Activated T-helper 2 cell treated with anti-CD3 and anti-CD28 coated beads, Interferon-gamma antibody, Interleukin-2, Interleukin-4, amounts not matched to agents 10 μg/mL and 5 μg/mL and 100 μg/mL, durations not matched to agents 14 hours and 24 hours and 36 hours (primary cell): ENCODE data around the gene PIEZO2. TPM values are rescaled to one million over a fixed set of nuclear protein-coding genes. Genes with fewer than 3 reads are reported as not detected.

Experiments
- DNase-seq: peaks from one replicate; pipeline ENCODE4 v3.0.0; 2021; ENCODE audit warnings: low spot score
- H3K27ac Mint-ChIP-seq: one replicate; pipeline ENCODE4 v1.8.0; 2021; ENCODE audit warnings: mixed read lengths
- H3K27me3 Mint-ChIP-seq: one replicate; pipeline ENCODE4 v1.8.0; 2021; ENCODE audit warnings: low read depth, mixed read lengths
- H3K36me3 Mint-ChIP-seq: one replicate; pipeline ENCODE4 v1.8.0; 2021; ENCODE audit warnings: low read depth, mixed read lengths
- H3K4me1 Mint-ChIP-seq: one replicate; pipeline ENCODE4 v1.8.0; 2021; ENCODE audit warnings: low read depth, mixed read lengths
- H3K4me3 Mint-ChIP-seq: one replicate; pipeline ENCODE4 v1.8.0; 2021; ENCODE audit warnings: low read depth, mild to moderate bottlenecking, moderate library complexity, mixed read lengths
- H3K9me3 Mint-ChIP-seq: one replicate; pipeline ENCODE4 v1.8.0; 2021; ENCODE audit warnings: mixed read lengths
- intact Hi-C: fragments of 100-400 bp; cut with micrococcal nuclease; formaldehyde crosslinking; loops from one replicate; pipeline ENCODE4 v1.15.1; 2023
- total RNA-seq: library from RNA; stranded (reverse); gene quantifications from 2 replicates; pipeline ENCODE4 v1.2.3, GENCODE V29; 2022

The PIEZO2 gene
- total RNA-seq, 1 donor from 2014 or later: not detected

DNA sequence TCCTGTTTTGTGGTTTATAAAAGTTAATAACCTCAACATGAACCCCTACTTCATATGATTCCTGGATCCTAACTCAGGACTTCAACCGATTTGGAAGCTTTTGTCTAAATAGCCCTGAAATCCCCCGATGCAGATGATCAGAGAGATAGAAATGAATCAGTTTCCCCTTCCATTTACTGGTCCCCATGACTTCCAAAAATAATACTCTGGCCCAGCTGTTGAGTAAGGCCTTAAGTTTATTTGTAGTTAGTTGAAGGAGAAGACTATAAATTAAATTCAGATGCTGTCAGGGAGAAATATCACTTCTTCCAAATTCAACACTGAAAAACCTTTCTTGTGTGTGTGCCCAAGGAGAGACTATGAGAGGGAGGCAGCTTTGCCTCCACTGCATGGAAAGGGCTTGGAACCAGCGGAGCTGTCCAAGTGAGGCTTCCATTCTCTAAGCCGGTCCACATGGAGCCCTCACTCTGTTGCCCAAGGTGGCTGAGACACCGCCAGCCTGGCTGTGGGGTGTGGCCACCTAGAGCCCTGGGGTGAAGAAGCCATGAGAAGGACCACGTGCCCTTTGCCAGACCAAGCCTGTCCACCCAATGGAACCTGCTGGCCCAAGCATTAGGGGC is 53.6 kb downstream of the PIEZO2 start:
- Mint-ChIP-seq H3K27me3 (no peaks in the 10 kb centered on the region), H3K27ac (no peak overlapping the region), H3K36me3 (no peaks in the 10 kb centered on the region), H3K4me3 (no peak overlapping the region), H3K4me1 (no peaks in the 10 kb centered on the region), H3K9me3 (no peaks in the 10 kb centered on the region)
- intact Hi-C loops: no loop called here
- no peak for DNase-seq

DNA sequence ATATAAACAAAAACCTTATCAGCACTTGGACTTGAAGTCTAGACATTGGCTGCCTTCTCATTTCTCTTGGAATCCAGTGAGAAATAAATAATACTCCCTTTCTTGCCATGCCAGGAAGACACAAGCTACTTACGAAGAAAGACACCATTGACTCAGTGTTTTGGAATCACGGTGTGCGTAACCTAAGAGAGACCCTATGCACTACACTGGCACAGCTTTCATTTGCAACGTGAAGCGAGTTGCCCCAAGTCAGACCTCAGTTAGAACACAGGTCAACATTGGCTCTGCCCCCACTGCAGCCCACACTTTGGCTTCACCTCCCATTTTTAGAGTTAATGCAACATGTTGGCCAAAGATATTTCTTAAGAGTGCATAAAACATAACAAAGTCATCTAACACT is 54.2 kb downstream of the PIEZO2 start:
- no peak for DNase-seq
- no peaks in the 10 kb centered on the region for H3K9me3 Mint-ChIP-seq
- H3K4me3 Mint-ChIP-seq: no peak overlapping the region
- no peak overlapping the region for H3K27ac Mint-ChIP-seq
- H3K4me1 Mint-ChIP-seq: no peaks in the 10 kb centered on the region
- intact Hi-C loops: no loop called here
- H3K27me3 Mint-ChIP-seq: no peaks in the 10 kb centered on the region
- H3K36me3 Mint-ChIP-seq: no peaks in the 10 kb centered on the region

DNA sequence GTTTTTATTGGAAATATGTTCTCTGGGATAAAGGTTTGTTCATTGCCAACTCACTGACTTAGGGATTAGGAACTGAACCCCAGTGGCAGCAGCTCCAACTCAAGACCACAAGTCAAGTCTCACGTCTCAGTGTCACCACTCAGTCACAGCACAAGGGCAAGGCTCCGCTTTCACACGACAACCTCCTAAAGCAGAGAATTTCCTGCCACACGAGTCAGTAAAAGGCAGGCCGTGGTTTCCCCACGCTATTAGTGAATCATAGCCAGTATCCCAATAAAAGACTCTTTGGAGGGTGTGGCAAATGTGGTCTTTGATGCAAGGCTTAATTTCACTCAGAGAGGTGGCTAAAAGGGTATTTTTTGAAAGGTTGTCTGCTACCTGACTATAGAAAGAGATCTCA is 57.6 kb downstream of the PIEZO2 start:
- no peak overlapping the region for H3K27ac Mint-ChIP-seq
- DNase-seq: no peak

GRCh38 chr18:11089931-11090715 is 59.2 kb downstream of the PIEZO2 start:
- Mint-ChIP-seq H3K27ac (no peak overlapping the region), H3K36me3 (no peaks in the 10 kb centered on the region), H3K27me3 (no peaks in the 10 kb centered on the region), H3K9me3 (no peaks in the 10 kb centered on the region), H3K4me3 (no peak overlapping the region), H3K4me1 (no peaks in the 10 kb centered on the region)
- intact Hi-C loops: no loop called here
- no peak for DNase-seq

More for the DNA sequence above, 57.6 kb downstream of the PIEZO2 start:
- no peaks in the 10 kb centered on the region for H3K9me3 Mint-ChIP-seq
- intact Hi-C loops: no loop called here
- no peaks in the 10 kb centered on the region for H3K4me1 Mint-ChIP-seq
- no peaks in the 10 kb centered on the region for H3K36me3 Mint-ChIP-seq
- no peak overlapping the region for H3K4me3 Mint-ChIP-seq
- no peaks in the 10 kb centered on the region for H3K27me3 Mint-ChIP-seq

DNA sequence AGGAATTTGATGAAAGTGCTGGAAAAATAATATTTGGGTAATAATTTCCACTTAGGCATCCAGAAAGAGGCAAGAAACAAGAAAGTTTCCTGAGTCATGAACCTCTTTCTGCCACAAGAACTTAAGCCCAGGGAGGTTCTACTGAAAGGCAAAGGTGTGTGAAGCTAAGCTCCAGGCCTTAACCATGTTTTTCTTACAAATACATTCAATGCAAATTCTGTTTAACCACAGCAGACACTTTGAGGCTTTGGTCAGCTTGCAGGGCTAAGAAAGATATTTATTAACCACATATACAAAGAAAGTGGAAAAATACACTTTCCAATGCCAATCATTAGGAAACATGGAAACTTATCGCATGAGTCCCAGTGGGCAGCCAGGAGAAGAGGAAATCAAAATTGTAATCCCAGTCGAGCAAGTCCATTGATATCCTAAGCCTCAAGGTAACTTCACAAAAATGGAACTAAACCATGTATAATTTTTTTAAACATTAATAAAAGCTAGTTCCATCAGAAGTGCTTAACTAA is 68.3 kb downstream of the PIEZO2 start:
- no peaks in the 10 kb centered on the region for H3K4me1 Mint-ChIP-seq
- H3K27me3 Mint-ChIP-seq: no peaks in the 10 kb centered on the region
- no peak for DNase-seq
- no peaks in the 10 kb centered on the region for H3K36me3 Mint-ChIP-seq
- intact Hi-C loops: no loop called here
- no peak overlapping the region for H3K4me3 Mint-ChIP-seq
- H3K27ac Mint-ChIP-seq: no peak overlapping the region
- no peaks in the 10 kb centered on the region for H3K9me3 Mint-ChIP-seq

- Mint-ChIP-seq H3K4me3 (no peak overlapping the region), H3K27ac (no peak overlapping the region), H3K27me3 (no peaks in the 10 kb centered on the region), H3K4me1 (no peaks in the 10 kb centered on the region), H3K9me3 (no peaks in the 10 kb centered on the region), H3K36me3 (no peaks in the 10 kb centered on the region)
- intact Hi-C loops: no loop called here
- no peak for DNase-seq
These were observed 70.9 kb downstream of the PIEZO2 start for GRCh38 chr18:11078491-11078890.

DNA sequence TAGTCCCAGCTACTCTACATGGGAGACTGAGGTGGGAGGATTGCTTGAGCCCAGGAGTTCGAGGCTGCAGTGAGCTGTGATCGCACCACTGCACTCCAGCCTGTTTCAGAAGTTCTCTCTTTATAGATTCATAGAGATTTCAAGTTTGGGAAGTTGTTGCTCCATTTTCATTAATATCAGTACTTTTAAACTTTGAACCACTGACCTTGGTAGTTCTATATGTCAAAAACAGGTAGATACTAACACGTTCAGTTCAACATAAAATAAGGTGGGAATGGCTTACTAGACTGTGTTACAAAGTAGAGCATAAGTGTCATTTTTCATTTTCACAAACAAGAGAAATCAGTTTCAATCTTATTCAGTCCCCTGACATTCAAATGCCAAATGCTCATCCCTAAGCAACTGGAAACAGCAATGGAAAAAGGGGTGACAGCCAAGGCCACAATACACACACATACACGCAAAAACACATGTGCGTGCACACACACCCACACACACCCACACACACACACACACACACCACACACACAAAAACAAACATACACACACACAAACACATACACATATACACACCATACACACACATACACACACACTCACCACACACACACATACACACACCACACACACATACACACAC is 71.7 kb downstream of the PIEZO2 start:
- no peaks in the 10 kb centered on the region for H3K27me3 Mint-ChIP-seq
- intact Hi-C loops: no loop called here
- no peaks in the 10 kb centered on the region for H3K9me3 Mint-ChIP-seq
- H3K4me3 Mint-ChIP-seq: no peak overlapping the region
- DNase-seq: no peak
- no peaks in the 10 kb centered on the region for H3K4me1 Mint-ChIP-seq
- no peak overlapping the region for H3K27ac Mint-ChIP-seq
- no peaks in the 10 kb centered on the region for H3K36me3 Mint-ChIP-seq

GRCh38 chr18:11074889-11075288 is 74.5 kb downstream of the PIEZO2 start:
- intact Hi-C loops: no loop called here

GRCh38 chr18:11073971-11074370 is 75.4 kb downstream of the PIEZO2 start:
- intact Hi-C loops: no loop called here
- H3K36me3 Mint-ChIP-seq: no peaks in the 10 kb centered on the region
- H3K4me3 Mint-ChIP-seq: no peak overlapping the region
- no peaks in the 10 kb centered on the region for H3K9me3 Mint-ChIP-seq
- H3K27me3 Mint-ChIP-seq: no peaks in the 10 kb centered on the region
- DNase-seq: no peak
- H3K4me1 Mint-ChIP-seq: no peaks in the 10 kb centered on the region
- H3K27ac Mint-ChIP-seq: no peak overlapping the region

More at GRCh38 chr18:11074889-11075288, 74.5 kb downstream of the PIEZO2 start:
- Mint-ChIP-seq H3K27me3 (no peaks in the 10 kb centered on the region), H3K4me1 (no peaks in the 10 kb centered on the region), H3K36me3 (no peaks in the 10 kb centered on the region), H3K27ac (no peak overlapping the region), H3K4me3 (no peak overlapping the region), H3K9me3 (no peaks in the 10 kb centered on the region)
- DNase-seq: no peak

GRCh38 chr18:11072632-11073031 is 76.7 kb downstream of the PIEZO2 start:
- H3K27me3 Mint-ChIP-seq: no peaks in the 10 kb centered on the region
- no peaks in the 10 kb centered on the region for H3K9me3 Mint-ChIP-seq
- no peaks in the 10 kb centered on the region for H3K36me3 Mint-ChIP-seq
- H3K27ac Mint-ChIP-seq: no peak overlapping the region
- intact Hi-C loops: no loop called here
- DNase-seq: no peak
- no peaks in the 10 kb centered on the region for H3K4me1 Mint-ChIP-seq
- H3K4me3 Mint-ChIP-seq: no peak overlapping the region

GRCh38 chr18:11071300-11071699 is 78.1 kb downstream of the PIEZO2 start:
- no peaks in the 10 kb centered on the region for H3K27me3 Mint-ChIP-seq
- no peaks in the 10 kb centered on the region for H3K9me3 Mint-ChIP-seq
- intact Hi-C loops: no loop called here
- H3K27ac Mint-ChIP-seq: no peak overlapping the region
- no peaks in the 10 kb centered on the region for H3K4me1 Mint-ChIP-seq
- no peaks in the 10 kb centered on the region for H3K36me3 Mint-ChIP-seq
- DNase-seq: no peak
- no peak overlapping the region for H3K4me3 Mint-ChIP-seq

GRCh38 chr18:11070593-11070992 is 78.8 kb downstream of the PIEZO2 start:
- Mint-ChIP-seq H3K27me3 (no peaks in the 10 kb centered on the region), H3K27ac (no peak overlapping the region), H3K4me3 (no peak overlapping the region), H3K4me1 (no peaks in the 10 kb centered on the region), H3K36me3 (no peaks in the 10 kb centered on the region), H3K9me3 (no peaks in the 10 kb centered on the region)
- no peak for DNase-seq
- intact Hi-C loops: no loop called here

DNA sequence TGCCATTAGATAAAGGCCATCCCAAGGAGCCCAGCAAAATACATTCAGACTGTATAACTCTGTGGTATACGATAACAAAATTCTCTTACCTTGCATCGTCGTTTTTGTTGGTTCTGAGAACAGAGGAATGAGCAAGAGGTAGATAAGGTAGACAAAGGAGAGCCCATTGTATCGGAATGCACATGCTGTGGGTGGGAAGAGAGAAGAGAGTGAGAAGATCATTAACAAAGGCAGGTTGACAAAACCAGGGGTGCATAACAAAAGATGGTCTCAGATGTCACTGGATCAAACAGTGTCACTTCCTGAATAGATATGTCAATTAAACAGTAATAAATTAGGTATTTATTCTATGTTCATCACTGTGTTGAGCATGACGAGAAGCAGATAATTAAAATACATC is 83.3 kb downstream of the PIEZO2 start:
- H3K4me3 Mint-ChIP-seq: no peak overlapping the region
- H3K36me3 Mint-ChIP-seq: no peaks in the 10 kb centered on the region
- no peak for DNase-seq
- intact Hi-C loops: no loop called here
- no peak overlapping the region for H3K27ac Mint-ChIP-seq
- no peaks in the 10 kb centered on the region for H3K27me3 Mint-ChIP-seq
- no peaks in the 10 kb centered on the region for H3K4me1 Mint-ChIP-seq
- H3K9me3 Mint-ChIP-seq: no peaks in the 10 kb centered on the region
